NT2/D1 (cell line): ENCODE results near the gene CAB39.

Experiments
- SUZ12 ChIP-seq: IDR thresholded peaks from 2 replicates; pipeline ENCODE4 v1.6.1; 2011; ENCODE audit not compliant: insufficient read length, insufficient read depth; ENCODE audit errors: extremely low read depth
- YY1 ChIP-seq: IDR thresholded peaks from 2 replicates; pipeline ENCODE4 v1.6.1; 2011; ENCODE audit not compliant: insufficient read length, insufficient read depth
- ZNF274 ChIP-seq: IDR thresholded peaks from 2 replicates; pipeline ENCODE4 v1.6.1; 2011; ENCODE audit warnings: mild to moderate bottlenecking, low read depth, low read length

DNA sequence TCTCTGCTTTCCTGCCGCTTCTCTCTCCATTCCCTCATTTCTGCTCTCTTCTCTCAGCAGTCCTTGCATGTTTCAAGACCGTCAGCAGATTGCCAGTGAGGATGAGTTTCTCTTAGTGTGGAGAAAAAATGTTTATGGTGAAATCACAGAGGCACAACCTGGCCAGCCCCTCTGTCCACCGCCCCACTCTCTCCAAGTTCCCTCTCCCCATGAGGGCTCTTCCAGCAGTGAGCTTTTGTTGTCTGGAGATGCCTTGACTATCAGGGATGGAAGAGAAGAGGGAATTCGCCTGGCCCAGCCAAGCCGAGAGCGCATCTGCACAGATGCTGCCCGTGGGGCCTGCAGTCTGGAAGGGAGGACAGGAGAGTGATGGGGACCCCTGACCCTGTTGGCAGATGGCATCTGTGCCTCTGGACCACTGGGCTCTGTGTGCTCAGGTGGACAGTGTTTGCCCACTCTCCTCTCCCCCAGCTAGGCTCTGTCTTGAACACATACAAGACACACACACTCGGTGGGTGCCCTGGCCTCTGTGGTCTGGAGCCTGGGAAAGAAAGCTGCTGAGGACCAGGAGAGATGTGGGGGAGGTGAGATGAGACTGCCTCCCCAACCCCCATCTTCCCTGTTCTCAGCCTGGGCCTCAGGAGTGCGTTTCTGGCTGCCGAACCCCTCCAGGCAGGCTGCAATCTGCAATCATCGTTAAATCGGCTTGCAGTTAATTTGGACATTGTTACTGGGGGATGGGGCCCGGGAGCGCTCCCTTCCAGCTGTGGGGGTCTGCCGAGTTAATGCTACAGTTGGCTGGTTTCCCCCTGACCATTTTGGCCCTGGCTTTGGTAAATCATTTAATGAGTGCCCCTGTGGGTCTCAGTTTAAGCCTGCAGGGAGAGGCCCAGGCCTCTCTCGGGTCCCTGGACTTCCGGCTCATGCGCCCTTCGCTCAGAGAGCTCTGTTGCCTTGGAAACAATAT is 156.6 kb downstream of the CAB39 start:
- TF ChIP-seq ZNF274, result no peak
- TF ChIP-seq YY1, result no peak
- no peak for TF ChIP-seq SUZ12
